Stimulated activated CD8-positive, alpha-beta memory T cell treated with anti-CD3 and anti-CD28 coated beads, Interleukin-15, amount 100 ng/mL, for 24 hours (primary cell): Measurements from ENCODE around the gene CFAP161.
"Not testable (repeated sequence)": the region's sequence is repeated elsewhere in the genome, so short reads cannot be mapped to it uniquely, and the experiment has no call there.

Experiments used
- DNase-seq: peaks from one replicate; pipeline ENCODE4 v3.0.0-alpha.2; 2020; ENCODE audit warnings: low read depth

Gene CFAP161

GRCh38 chr15:81107889-81108288, 26.2 kb upstream of the CFAP161 start:
- no peak for DNase-seq

GRCh38 chr15:81108427-81108826, 25.6 kb upstream of the CFAP161 start:
- DNase-seq, result no peak

GRCh38 chr15:81111018-81111417, 23.1 kb upstream of the CFAP161 start:
- no peak for DNase-seq

GRCh38 chr15:81111510-81112470, 22.3 kb upstream of the CFAP161 start:
- no peak for DNase-seq

- no peak for DNase-seq
These were observed 20.8 kb upstream of the CFAP161 start for GRCh38 chr15:81113204-81113657.

- no peak for DNase-seq
These were observed 20.2 kb upstream of the CFAP161 start for GRCh38 chr15:81113861-81114291.

- no peak for DNase-seq
These were observed 18.8 kb upstream of the CFAP161 start for GRCh38 chr15:81115054-81115939.

GRCh38 chr15:81117136-81117535, 16.9 kb upstream of the CFAP161 start:
- no peak for DNase-seq

- DNase-seq, result no peak
These were observed 16.5 kb upstream of the CFAP161 start for GRCh38 chr15:81117581-81117980.

- DNase-seq, result no peak
These were observed 15.7 kb upstream of the CFAP161 start for GRCh38 chr15:81118361-81118760.

- no peak for DNase-seq
These were observed 14.0 kb upstream of the CFAP161 start for GRCh38 chr15:81120069-81120468.

- no peak for DNase-seq
These were observed 7.2 kb upstream of the CFAP161 start for GRCh38 chr15:81126892-81127291.

GRCh38 chr15:81141478-81141877, 7.4 kb downstream of the CFAP161 start:
- not testable (repeated sequence) for DNase-seq

GRCh38 chr15:81146006-81146405, 11.9 kb downstream of the CFAP161 start:
- no peak for DNase-seq

- no peak for DNase-seq
These were observed 12.4 kb downstream of the CFAP161 start for GRCh38 chr15:81146466-81146865.

- no peak for DNase-seq
These were observed 17.3 kb downstream of the CFAP161 start for GRCh38 chr15:81151389-81151788.

GRCh38 chr15:81152339-81152738, 18.3 kb downstream of the CFAP161 start:
- no peak for DNase-seq

GRCh38 chr15:81152799-81153198, 18.7 kb downstream of the CFAP161 start:
- no peak for DNase-seq

GRCh38 chr15:81155375-81156218, 21.5 kb downstream of the CFAP161 start:
- DNase-seq, result no peak

- DNase-seq, result no peak
These were observed 22.3 kb downstream of the CFAP161 start for GRCh38 chr15:81156324-81156723.

GRCh38 chr15:81157195-81157938, 23.3 kb downstream of the CFAP161 start:
- no peak for DNase-seq
